ENCODE measurements around the gene INSM1.

DNA sequence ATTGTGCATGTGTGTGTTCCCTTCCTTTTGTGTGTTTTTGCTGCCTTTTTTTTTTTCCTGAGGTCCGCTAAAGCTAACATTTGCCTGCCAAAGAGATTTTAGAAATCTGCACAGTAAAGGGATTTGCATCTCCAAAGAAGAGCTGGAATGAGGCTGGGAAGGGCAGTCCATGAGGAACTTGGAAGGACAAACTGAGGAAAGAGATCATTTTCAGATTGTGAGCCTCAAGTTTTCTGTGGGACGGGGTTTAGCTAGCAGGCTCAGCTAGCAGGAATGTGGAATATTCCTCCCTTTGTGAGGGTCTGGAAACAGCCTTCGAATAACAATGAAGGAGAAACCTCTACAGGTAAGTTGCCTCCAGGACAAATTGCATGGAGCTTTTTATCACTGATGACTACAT lies 3.8 kb downstream of the INSM1 start:
- TF ChIP-seq, protein P1, sequence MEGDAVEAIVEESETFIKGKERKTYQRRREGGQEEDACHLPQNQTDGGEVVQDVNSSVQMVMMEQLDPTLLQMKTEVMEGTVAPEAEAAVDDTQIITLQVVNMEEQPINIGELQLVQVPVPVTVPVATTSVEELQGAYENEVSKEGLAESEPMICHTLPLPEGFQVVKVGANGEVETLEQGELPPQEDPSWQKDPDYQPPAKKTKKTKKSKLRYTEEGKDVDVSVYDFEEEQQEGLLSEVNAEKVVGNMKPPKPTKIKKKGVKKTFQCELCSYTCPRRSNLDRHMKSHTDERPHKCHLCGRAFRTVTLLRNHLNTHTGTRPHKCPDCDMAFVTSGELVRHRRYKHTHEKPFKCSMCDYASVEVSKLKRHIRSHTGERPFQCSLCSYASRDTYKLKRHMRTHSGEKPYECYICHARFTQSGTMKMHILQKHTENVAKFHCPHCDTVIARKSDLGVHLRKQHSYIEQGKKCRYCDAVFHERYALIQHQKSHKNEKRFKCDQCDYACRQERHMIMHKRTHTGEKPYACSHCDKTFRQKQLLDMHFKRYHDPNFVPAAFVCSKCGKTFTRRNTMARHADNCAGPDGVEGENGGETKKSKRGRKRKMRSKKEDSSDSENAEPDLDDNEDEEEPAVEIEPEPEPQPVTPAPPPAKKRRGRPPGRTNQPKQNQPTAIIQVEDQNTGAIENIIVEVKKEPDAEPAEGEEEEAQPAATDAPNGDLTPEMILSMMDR (conservative IDR thresholded peaks at IDR 0.05), result no peak
- TF ChIP-seq EZH2 (IDR thresholded peaks at IDR 0.05; ENCODE audit: low read depth), result no peak
